ENCODE results near the gene SEC61B.
A peak's percentile ranks its signal among the peaks of the same experiment; 100 is the strongest.

SEC61B gene

DNA sequence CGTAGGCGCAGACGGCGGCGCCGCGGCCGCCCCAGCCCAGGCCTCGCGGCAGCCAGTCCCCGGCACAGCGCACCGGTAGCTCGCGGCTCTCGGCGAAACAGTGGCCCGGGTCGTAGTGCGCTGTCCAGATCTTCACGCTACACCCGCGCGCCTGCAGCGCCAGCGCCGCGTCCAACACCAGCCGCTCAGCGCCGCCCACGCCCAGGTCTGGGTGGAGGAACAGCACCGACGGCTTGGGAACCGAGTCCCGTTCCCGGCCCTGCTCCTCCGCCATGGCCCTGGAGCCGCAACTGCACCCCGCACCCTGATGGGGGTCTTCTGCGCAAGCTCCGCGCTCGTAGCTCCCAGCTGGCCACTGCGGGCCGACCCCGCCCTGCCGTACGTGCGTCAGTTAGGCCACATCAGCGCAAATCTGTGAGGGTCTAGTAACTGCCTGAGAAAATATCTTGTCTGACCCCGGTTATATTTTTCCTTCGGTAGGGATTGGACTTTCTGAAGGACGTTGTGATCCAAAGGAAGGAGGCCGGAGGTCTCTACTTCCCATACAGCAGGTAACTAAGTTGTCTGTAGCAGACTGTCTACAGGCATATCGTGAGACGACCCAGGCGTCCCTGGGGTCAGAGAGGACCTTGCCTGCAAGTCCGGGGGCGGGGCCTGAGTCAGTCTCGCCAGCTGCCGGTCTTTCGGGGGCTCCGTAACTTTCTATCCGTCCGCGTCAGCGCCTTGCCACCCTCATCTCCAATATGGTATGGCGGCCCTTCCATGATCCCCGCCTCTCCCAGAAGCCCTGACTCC is at the start of gene SEC61B, which contains the start of gene ALG2:
Gene SEC61B, plus strand, starts transcription at position 662 of the 795 bp plus-strand sequence. Its CDS starts 82 bp downstream, at position 744.
Gene ALG2, minus strand, starts transcription at position 322 of the 795 bp plus-strand sequence. Its CDS starts 48 bp downstream, at position 274.
- peak; percentile 87 for DNase-seq (ENCODE audit: low read depth)

DNA sequence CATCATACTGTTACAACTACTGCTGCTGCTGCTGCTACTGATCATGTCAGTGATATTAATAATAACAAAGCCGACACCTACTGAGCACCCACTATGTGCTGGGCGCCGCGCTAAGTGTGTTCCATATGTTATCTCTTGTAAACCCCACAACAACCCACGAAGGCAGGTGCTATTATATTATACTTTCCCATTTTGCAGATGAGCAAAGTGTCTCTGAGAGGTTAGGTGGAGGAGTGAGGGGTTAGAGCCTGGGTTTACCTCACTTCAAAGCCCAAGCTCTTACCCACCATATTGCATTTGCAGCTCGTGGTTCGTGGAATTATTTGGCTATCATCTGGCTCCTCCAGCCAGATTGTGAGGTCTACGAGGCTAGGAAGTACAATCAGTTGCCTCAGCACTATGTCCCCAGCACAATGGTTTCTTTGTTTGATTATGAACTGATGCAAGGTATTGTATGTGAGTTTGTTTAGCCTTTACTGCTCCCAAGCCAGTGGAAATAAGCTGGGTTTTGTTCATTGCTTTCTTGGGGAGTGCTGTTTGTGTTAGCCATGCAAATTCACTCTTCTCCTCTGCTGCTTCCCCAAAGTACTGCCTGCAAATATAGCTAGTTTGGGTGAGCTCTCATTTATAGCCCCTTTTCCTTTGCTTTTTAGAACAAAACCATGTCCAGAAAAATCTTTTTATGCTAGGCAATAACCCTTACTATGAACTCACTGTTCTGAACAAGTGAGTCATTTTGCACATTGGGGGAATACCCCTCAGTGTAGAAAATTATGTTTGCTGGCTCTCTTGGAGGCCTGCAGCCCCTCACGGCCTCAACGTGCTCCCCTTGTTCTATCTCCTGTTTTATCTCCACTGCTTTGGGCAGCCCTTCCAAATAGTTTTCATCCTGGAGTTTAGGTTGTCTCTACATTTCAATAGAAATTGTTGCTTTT is 48.2 kb upstream of the SEC61B start:
- DNase-seq (ENCODE audit: low read depth), result no peak

DNA sequence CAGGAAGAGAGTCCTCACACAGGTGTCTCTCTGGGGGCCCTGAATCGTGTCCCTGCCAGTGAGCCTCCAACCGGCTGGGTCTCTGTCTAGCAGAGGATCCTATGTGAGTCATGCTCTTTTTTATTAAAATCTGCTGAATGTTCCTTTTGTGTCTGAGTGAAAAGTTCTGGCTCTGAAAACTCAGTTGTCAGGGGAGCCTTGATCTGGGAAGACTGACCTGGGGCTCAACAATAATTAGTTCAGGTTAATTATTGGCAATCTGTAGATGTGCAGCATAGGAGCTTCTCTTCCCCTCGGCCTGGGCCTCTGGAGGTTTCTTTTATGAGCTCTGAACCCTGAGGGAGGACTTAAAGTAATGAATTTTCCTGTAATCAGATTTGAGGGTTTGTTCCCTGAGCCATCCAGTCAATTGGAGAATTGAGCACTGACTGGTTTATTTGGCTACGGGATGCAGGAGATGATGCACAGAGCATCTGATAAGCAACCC is 45.5 kb upstream of the SEC61B start:
- no peak for DNase-seq (ENCODE audit: low read depth)

DNA sequence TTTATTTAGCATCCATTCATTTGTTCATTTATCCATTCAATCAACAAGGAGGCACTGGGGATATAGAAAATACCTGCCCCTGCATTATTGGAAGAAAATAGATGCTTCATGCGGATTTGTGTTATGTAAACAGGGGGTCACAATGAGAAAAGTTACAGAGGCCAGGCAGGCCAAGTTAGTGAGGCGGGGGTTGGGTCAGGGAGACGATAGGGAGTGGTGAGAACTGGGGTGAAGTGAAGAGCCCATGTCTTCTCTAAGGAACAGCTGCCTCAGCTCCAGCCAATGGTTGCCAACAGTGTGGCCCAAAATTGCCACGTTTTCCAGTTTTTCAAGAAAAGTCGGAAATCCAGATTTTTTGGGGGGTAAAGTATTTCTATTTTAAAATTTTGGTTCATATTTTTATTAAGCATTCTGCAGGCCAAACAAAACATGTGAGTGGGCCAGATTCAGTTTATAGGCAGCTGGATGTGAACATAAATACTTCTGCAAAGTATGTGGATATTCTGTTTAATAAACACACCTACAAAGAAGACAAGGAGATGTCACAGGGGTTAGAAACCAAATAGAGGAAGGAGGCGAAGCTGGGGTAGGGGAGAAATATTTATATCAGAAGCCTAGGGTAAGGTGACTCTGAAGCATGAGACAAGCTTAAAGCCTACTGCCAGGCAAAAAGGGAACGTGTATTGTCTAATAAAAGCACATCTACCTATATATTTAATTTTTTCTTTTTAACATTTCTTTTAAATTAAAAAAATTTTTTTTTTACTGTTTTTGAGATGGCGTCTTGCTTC is 44.3 kb upstream of the SEC61B start:
- DNase-seq (ENCODE audit: low read depth), result no peak

DNA sequence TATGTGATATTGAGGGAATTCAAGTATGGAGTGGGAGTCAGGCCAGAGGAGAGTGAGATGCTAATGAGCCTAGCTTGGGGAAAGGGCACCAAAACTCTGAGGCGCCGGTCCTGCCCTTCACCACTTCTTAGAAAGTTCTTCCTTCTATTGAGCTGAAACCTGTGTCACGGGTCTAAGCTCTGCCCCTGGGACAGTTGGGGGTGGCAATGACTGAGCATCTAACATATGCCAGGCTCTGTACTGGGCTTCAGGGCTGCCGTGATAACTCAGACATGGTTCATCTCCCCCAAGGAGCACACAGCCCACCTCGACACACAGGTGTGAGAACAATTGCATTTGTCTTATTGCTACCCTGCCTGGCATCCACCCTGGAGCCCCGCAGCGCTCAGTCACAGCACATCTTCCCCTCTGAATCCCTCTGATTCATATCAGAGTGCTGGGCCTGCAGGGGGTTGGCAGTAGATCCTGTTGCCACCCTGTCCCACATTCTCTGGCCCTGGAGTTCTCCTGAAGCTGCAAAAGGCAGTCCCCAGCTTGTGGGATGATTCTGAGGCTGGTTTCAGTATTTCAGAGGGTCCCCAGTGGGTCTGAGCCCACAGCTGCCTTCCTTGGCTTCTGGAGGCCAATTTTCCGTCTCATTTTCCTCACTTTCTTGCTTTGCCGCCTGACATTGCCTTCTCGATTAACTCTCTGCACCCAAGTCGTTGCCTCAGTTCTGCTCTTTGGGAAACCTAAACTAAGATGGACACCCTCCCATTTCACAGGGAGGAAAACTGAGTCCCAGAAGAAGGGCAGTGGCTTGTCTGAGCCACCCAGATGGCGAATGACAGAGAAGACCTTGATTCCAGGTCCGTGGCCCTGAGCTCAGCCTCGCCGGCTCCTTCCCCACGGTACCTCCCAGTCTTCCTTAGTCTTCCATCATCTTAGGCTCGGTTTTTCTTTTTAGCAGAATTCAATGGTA is 42.9 kb upstream of the SEC61B start:
- DNase-seq (ENCODE audit: low read depth), result no peak

DNA sequence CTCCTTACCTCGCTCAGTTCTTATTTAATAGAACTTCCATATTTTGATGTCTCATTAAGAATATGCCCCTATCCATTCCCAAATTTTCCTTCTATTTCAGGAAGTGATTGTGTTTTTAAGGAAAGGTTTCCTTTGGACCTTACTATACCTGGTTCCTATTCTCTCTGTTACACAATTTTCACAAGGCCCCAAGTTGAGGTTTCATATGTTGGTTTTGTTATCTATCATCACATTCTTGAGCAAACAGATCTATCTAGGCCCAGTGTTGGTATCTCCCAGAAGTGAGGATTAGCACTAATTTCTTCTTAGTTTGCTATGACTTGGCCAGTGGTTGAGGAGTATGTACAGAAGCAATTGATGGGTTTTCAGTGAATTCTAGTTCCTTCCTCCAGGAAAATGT is 41.9 kb upstream of the SEC61B start:
- no peak for DNase-seq (ENCODE audit: low read depth)

DNA sequence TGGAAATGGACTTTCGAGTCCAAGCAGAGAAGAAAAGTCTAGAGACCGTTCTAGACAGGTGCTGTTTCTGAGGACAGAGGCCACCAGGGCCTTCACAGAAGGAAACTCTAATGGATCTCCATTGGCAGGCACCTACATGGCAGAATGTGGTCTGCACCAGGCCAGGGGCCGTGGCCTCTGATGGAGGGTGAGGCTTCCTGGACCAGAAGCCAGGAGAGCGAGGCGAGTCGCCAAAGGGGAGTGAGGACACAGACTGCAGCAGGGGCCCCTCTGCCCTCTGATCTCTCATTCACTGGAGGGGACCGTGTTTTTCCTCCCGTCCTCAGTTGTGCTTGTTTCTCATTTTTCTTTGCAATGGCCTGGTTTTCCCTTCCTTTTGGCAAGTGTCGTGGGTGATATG is 41.4 kb upstream of the SEC61B start:
- no peak for DNase-seq (ENCODE audit: low read depth)

DNA sequence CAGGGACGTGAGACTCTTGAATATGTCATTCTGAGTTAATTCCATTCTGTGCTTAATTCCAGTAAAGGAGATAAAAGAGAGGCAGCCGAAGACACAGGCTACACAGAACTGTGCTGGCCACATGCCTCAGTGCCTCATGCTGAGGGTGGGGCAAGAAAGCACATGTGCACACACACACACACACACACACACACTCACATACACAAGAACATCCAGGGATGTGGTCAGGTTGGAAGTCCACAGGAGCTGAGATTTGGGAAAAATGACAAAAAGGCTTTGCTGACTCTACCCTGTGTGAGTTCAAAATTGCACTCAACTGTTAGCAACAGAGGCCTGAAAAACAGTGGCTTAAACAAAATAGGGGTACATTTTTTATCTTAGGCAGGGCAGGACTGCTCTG is 40.9 kb upstream of the SEC61B start:
- DNase-seq (ENCODE audit: low read depth), result no peak

DNA sequence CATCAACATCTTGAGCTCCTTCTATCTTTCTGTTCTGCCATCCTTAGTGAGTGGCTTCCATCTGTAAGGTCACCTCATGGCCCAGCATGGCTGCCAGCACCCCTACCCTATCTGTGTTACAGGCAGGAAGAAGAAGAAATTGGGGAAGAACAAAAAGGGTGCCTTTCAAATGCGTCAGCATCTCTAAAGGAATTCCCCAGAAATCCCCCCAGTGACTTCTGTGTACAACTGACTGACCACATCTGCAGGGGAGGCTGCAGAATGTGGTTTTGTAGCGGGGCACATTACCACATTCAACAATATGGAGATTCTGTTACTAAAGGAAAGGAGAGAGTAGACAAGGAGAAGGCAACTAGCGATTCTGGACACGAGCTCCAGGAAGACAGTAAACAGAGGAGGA is 40.5 kb upstream of the SEC61B start:
- DNase-seq (ENCODE audit: low read depth), result no peak

DNA sequence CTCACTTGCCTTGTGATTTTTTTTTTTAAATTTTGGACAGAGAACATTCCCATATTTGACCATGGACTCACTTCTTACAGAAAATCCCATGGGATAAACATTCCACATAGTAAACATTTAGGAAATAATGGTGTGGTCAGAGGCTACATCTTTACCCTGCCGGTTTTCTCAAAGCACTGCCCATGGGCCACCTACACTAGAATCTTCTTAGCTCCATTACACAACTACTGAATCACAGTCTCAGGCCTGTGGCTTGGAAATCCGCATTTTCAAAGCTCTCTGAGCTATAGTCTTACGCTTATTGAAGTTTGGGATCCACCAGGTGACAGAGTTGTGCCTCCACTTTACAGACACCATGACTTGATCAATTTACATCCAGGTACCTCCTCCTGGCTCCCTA is 39.7 kb upstream of the SEC61B start:
- no peak for DNase-seq (ENCODE audit: low read depth)

DNA sequence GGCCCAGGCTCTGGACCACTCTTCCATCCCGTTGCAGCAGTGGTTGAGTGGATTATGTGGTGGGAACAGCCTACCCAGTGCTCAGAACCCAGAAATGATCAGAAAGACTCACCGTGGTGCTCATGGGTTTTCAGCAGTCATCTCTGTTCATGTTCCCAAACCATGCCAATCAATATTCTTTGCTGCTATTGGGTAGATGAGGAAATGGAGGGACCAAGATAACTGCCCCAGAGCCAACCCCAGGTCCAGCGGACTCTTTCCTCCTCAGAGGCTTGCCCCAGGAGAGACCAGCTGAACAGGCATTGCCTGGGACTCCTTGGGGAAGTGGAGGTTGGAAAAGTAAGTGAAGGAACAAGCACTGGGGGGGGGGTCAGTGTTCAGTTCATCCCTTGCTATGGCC is 38.5 kb upstream of the SEC61B start:
- no peak for DNase-seq (ENCODE audit: low read depth)

DNA sequence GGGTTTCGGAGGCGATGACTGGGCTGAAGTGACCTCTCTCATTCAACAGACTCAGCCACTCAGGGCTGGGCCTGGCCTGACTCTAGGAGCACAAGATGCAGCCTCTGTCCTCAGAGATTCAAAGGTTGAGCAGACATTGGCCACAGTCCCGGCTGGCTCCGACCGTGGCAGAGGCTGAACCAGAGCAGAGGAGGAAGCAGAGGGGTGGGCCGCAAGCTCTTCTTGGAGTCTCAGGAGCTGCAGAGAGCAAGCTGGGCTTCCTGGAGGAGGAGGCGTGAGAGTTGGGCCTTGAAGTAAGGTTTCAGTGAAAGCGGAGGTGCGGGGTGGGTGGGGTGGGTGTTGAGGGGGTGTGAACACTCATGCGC is 38.0 kb upstream of the SEC61B start:
- no peak for DNase-seq (ENCODE audit: low read depth)

DNA sequence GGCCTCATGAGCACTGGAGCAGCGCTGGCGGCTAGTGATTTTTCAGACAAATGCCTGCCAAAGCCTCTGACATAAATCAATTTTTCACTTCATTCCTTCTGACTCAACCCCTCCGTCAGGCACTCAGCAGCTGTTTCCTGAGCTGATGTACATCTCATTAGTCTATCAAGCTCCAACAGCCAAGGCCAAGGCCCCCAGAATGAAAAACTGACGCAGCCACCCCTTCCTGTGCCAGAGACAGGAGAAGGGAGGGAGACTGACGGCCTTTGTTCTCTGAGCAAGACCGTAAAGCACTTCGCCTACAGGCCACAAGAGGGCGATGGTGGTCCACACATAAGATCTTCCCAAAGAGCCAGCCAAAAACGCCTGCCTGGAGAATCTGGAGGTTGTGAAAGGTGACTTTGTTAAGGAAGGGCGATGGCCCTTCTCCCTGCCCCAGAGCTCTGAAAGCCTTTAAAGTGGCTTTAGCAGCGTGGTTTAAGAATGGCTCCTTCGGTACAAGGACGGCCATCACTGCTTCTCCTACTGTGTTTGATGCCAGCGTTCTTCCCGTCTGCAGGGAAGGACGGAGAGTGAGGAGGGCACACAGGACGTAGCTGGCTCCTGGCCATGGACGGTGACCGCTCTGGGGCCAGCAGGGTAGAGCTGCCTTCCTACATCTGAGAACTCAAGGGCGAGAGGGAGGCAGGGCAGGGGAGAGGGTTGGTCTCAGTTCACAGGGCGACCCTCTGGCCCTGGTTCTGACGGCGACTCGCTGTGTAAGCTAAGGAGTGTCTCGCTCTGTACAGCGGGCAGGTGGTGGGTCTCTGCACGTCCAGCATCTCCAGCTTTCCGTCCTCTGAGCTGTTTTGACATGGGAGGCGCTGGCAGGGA is 37.4 kb upstream of the SEC61B start:
- DNase-seq (ENCODE audit: low read depth), result peak; percentile 81

DNA sequence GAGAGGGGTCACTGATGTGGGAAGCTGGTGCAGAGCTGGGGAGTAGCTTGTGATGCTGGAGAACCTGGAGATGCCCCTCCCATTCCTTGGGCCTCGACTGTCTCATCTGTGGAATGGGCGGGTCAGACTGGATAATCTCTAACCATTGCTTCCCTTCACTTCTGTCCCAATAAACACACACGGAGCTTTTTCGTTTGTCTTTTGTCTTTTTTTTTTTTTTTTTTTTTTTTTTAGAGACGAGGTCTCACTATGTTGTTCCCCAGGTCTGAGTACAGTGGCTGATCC is 36.8 kb upstream of the SEC61B start:
- no peak for DNase-seq (ENCODE audit: low read depth)

DNA sequence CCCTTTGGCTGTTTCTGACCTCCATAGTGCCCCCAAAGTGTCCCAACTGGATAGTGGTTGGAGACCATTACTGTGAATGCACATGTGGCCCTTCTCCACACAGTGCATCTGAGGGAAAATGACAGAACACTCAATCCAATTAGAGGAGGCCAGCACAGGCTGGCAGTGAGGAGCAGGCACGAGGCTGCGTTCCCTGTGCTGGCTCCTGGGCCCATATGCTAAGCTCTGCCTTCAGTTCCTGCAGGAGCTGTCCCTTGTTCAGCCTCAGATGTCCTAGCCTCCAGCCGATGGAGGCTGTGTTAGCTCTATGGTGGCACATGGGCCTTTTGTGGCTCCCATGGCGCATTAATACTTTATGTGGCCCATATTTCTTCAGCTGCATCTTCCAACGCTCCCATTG is 36.1 kb upstream of the SEC61B start:
- DNase-seq (ENCODE audit: low read depth), result no peak

DNA sequence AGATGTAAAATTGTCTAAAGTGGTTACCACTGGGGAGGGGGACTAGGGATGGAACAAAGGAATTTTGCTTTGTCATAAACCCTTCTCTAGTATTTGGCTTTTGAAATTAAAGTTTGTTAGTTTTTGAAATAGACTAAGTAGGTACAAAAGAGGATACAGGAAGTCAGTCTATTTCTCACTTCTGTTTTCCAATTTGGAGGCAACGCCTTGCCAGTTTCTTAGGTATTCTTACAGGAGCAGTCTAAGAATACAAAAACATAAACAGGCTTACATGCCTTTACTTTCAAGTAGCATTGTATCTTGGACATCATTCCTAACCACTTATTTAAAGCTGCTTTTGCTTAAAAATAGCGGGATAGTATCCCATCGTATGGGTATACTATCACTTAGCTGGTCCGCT is 34.8 kb upstream of the SEC61B start:
- DNase-seq (ENCODE audit: low read depth), result no peak

DNA sequence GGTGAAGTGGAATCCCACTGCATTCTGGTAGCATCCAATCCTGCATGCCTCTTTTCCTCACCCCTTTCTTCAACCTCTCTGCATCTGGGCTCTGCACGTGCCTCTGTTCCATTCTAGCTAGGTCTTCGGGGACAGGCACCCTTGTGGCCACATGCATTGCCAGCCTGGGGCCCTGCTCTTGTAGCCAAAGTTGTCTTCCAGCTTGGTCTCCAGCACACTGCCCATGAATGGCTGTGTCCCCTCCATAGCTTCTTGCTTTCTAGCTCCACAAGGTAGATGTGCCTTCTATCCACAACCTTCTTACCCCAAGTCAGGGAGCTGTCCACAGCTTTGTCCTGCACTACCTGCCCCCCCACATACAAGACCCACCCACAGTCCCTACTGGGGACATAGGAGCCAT is 32.9 kb upstream of the SEC61B start:
- no peak for DNase-seq (ENCODE audit: low read depth)

DNA sequence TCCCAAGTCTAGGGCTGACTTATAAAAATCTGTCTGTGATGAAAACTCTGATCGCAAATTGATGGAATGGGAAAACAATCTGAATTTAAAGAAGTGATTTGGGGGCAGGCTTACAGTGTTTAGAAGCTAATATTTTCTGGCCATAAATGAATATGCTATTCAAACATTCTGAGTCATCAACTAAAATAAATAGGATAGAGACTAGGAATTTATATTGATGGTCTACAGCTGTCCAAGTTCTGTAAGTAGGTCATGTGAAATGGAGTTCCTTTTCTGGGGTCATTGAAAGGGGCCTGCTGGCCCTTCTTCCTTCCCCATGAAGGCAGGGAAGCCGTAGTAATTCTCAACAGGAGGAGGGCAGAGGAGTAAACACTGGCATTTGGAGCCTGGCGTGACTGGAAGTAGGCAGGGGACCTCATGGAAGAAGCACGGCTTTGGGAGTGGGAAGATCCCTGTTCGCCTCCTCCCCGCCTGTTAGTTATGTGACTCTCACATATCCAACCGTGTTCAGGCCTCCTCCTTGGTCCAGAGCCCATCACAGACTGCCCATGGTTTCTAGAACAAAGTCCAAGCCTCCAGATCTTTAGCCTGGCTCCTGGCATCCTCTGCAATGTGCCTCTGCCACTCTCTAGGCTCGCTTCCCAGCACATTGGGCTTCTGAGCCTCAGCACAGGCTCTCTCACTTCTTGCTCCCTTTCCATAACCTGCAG is 32.0 kb upstream of the SEC61B start:
- no peak for DNase-seq (ENCODE audit: low read depth)

DNA sequence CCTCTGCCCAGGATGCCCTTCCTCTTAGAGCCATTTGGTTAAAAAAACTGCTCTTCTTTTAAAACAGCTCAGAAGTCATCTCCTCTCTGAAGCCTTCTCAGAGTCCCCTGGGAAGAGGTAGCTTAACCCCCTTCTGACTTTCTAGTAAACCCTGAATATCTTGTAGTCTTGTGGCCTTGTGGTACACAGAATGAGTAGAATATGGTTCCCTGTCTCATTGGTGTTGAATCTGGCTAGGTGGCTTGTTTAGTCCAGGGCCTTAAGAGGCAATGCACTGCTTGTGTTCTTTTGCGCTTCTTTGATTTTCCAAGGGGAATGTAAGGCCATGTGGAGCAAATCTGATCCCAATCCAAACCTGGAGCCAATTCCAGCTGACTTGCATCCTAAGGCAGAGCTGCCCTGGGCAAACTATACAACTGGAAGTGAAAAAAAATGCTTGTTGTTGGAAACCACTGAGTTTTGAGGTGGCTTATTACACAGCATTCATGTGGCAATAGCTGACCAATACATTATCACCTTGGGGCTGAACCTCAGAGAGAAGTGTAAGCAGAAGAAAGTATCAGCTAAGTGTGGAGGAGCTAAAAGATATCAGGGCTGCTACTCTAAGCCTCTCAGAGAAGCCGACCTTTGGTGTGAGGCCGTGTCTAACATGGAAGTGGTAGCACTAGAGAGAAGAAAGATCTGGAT is 31.3 kb upstream of the SEC61B start:
- no peak for DNase-seq (ENCODE audit: low read depth)
